HepG2 (cell line): Measurements from ENCODE around the gene TXNRD2. TPM values are rescaled to one million over a fixed set of nuclear protein-coding genes. Genes with fewer than 3 reads are reported as not detected.

Source experiments
- NRL ChIP-seq: sonication (generic); formaldehyde crosslinking; IDR thresholded peaks from 2 replicates; pipeline ENCODE4 v1.5.0; 2020; ENCODE audit warnings: missing genetic modification reagents, mild to moderate bottlenecking, moderate library complexity, borderline replicate concordance
- RARA ChIP-seq: IDR thresholded peaks from 2 replicates; pipeline ENCODE4 v1.6.1; 2016; ENCODE audit warnings: missing genetic modification reagents, missing compliant biosample characterization
- TAF15 ChIP-seq: fragments of 200-400 bp; formaldehyde crosslinking; IDR thresholded peaks from one replicate; pipeline ENCODE4 v1.6.1; 2018; ENCODE audit warnings: mild to moderate bottlenecking, low read depth, low read length; ENCODE audit not compliant: poor library complexity, severe bottlenecking
- ZNF274 ChIP-seq: sonication (generic); formaldehyde crosslinking; IDR thresholded peaks from 2 replicates; pipeline ENCODE4 v1.5.1; 2020; ENCODE audit warnings: mild to moderate bottlenecking, missing genetic modification reagents
- ZNF572 ChIP-seq: sonication (generic); formaldehyde crosslinking; IDR thresholded peaks from 2 replicates; pipeline ENCODE4 v1.5.1; 2020; ENCODE audit warnings: mild to moderate bottlenecking, missing genetic modification reagents
- polyA plus RNA-seq, 8 experiments: library from polyadenylated mRNA; depleted of rRNA in 3 of 8; stranded (reverse) in 7 of 8; unstranded in 1 of 8; fragments of >200 nt; fragmentation: Illumina TruSeq in 4 of 8; extraction: Trizol in 4 of 8; gene quantifications; 2 replicates each; pipeline versions ENCODE4 v1.2.1 to v1.2.3, GENCODE V29; 2011 to 2016; ENCODE audit warnings: low read depth in 4 of 8, missing spikeins in 1 of 8, mixed read lengths in 1 of 8; ENCODE audit not compliant: insufficient read depth in 1 of 8
- total RNA-seq, 5 experiments: library from RNA; depleted of rRNA; stranded (reverse); fragments of >200 nt; fragmentation: Illumina TruSeq; extraction: Trizol; gene quantifications; 2 replicates each; pipeline ENCODE4 v1.2.3, GENCODE V29; 2016; ENCODE audit warnings: low read depth in 1 of 5
- TF ChIP-seq, protein P1 (sequence below): sonication (generic); formaldehyde crosslinking; IDR thresholded peaks from 2 replicates; pipeline ENCODE4 v1.5.0; 2020; ENCODE audit warnings: missing genetic modification reagents
- TF ChIP-seq, protein P2 (sequence below): sonication (generic); formaldehyde crosslinking; IDR thresholded peaks from 2 replicates; pipeline ENCODE4 v1.4.0; 2020; ENCODE audit warnings: missing genetic modification reagents
- TF ChIP-seq, protein P3 (sequence below): sonication (generic); formaldehyde crosslinking; conservative IDR thresholded peaks from 2 replicates; pipeline ENCODE4 v1.5.0; 2020; ENCODE audit warnings: missing genetic modification reagents
- TF ChIP-seq, protein P4 (sequence below): sonication (generic); formaldehyde crosslinking; IDR thresholded peaks from 2 replicates; pipeline ENCODE4 v1.4.0; 2020; ENCODE audit warnings: mild to moderate bottlenecking, missing genetic modification reagents

Gene TXNRD2
- total and polyA plus RNA-seq, 2 of the 13 experiments (the other 11 are each of a cell fraction or from before 2014, with no cell fraction given): 17.5 to 18.6 TPM

DNA sequence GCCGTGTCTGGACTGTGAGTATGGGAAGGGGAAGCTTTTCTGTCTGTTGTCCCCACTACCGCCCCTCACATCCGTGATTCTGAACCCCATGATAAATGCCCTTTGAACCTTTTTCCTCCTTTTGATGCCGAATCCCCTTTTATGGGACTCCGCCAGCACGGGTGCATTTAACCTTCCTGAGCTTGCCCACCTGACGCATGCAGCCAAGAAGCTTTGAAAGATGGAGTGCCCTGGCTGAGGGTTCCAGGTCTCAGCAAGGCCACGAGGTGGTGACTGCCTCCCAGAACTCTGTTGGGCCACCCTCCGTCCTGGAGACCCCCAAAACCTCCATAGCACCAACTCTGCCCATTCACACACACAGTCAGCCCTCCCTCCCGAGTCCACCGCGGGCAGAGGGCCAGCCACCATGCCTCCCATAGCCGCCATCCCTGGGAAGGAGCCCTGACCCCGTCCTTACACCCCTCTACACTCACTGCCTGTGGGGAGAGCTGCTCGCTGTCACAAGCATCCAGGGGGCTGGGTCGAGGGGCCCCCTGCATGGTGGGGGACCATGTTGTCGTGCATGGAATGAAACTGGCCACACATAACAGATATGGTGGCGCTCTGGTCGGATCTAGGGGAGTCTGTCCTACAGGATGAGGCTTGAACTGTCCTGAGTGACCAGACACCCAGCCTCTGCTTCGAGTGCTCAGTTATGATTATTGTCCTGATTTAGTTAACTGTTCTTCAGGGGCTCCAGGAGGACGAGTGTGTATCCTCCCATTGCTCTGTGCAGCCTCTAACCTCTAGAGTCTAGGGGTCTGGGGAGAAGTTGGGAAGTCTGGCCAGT is 868 bp downstream of the TXNRD2 start (continued):
- TF ChIP-seq TAF15: no peak
- TF ChIP-seq RARA (CRISPR knock-in tag): no peak
- TF ChIP-seq ZNF274 (CRISPR knock-in tag): no peak
- TF ChIP-seq, protein P1, sequence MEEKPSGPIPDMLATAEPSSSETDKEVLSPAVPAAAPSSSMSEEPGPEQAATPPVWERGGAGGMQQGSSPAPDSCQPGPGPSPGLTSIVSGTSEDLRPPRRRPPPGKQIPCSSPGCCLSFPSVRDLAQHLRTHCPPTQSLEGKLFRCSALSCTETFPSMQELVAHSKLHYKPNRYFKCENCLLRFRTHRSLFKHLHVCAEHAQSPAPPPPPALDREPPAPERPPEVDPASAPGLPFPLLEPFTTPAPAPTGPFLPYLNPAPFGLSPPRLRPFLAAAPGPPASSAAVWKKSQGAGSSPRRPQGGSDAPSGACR (CRISPR knock-in tag): no peak
- TF ChIP-seq, protein P2, sequence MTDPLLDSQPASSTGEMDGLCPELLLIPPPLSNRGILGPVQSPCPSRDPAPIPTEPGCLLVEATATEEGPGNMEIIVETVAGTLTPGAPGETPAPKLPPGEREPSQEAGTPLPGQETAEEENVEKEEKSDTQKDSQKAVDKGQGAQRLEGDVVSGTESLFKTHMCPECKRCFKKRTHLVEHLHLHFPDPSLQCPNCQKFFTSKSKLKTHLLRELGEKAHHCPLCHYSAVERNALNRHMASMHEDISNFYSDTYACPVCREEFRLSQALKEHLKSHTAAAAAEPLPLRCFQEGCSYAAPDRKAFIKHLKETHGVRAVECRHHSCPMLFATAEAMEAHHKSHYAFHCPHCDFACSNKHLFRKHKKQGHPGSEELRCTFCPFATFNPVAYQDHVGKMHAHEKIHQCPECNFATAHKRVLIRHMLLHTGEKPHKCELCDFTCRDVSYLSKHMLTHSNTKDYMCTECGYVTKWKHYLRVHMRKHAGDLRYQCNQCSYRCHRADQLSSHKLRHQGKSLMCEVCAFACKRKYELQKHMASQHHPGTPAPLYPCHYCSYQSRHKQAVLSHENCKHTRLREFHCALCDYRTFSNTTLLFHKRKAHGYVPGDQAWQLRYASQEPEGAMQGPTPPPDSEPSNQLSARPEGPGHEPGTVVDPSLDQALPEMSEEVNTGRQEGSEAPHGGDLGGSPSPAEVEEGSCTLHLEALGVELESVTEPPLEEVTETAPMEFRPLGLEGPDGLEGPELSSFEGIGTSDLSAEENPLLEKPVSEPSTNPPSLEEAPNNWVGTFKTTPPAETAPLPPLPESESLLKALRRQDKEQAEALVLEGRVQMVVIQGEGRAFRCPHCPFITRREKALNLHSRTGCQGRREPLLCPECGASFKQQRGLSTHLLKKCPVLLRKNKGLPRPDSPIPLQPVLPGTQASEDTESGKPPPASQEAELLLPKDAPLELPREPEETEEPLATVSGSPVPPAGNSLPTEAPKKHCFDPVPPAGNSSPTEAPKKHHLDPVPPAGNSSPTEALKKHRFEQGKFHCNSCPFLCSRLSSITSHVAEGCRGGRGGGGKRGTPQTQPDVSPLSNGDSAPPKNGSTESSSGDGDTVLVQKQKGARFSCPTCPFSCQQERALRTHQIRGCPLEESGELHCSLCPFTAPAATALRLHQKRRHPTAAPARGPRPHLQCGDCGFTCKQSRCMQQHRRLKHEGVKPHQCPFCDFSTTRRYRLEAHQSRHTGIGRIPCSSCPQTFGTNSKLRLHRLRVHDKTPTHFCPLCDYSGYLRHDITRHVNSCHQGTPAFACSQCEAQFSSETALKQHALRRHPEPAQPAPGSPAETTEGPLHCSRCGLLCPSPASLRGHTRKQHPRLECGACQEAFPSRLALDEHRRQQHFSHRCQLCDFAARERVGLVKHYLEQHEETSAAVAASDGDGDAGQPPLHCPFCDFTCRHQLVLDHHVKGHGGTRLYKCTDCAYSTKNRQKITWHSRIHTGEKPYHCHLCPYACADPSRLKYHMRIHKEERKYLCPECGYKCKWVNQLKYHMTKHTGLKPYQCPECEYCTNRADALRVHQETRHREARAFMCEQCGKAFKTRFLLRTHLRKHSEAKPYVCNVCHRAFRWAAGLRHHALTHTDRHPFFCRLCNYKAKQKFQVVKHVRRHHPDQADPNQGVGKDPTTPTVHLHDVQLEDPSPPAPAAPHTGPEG (CRISPR knock-in tag): no peak
- no peak for TF ChIP-seq ZNF572 (CRISPR knock-in tag)
- TF ChIP-seq, protein P3, sequence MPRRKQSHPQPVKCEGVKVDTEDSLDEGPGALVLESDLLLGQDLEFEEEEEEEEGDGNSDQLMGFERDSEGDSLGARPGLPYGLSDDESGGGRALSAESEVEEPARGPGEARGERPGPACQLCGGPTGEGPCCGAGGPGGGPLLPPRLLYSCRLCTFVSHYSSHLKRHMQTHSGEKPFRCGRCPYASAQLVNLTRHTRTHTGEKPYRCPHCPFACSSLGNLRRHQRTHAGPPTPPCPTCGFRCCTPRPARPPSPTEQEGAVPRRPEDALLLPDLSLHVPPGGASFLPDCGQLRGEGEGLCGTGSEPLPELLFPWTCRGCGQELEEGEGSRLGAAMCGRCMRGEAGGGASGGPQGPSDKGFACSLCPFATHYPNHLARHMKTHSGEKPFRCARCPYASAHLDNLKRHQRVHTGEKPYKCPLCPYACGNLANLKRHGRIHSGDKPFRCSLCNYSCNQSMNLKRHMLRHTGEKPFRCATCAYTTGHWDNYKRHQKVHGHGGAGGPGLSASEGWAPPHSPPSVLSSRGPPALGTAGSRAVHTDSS: no peak
- TF ChIP-seq, protein P4, sequence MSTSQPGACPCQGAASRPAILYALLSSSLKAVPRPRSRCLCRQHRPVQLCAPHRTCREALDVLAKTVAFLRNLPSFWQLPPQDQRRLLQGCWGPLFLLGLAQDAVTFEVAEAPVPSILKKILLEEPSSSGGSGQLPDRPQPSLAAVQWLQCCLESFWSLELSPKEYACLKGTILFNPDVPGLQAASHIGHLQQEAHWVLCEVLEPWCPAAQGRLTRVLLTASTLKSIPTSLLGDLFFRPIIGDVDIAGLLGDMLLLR (CRISPR knock-in tag): no peak
- no peak for TF ChIP-seq NRL
- TF ChIP-seq, all 625 proteins: peak for 29
